Testis (tissue), 3 donors: Measurements from ENCODE around the gene SLC11A2. TPM values are rescaled to one million over a fixed set of nuclear protein-coding genes. Genes with fewer than 3 reads are reported as not detected.

Source experiments
- DNase-seq: peaks from one replicate; pipeline ENCODE4 v3.0.0-alpha.2; 2019
- H3K27ac ChIP-seq, 2 donors: fragments of 200-600 bp; sonication (generic); one replicate each; pipeline ENCODE4 v1.5.1; 2019
- H3K27me3 ChIP-seq: fragments of 200-600 bp; sonication (generic); one replicate; pipeline ENCODE4 v1.5.1; 2019
- H3K36me3 ChIP-seq: fragments of 200-600 bp; sonication (generic); one replicate; pipeline ENCODE4 v1.5.1; 2017; ENCODE audit warnings: low read depth; ENCODE audit errors: missing control alignments
- H3K4me1 ChIP-seq: fragments of 200-600 bp; sonication (generic); one replicate; pipeline ENCODE4 v1.5.1; 2019
- H3K4me3 ChIP-seq, 2 donors: fragments of 200-600 bp; sonication (generic); one replicate each; pipeline ENCODE4 v1.5.1; 2017 to 2019
- H3K9me3 ChIP-seq: fragments of 200-600 bp; sonication (generic); one replicate; pipeline ENCODE4 v1.5.1; 2017
- POLR2A ChIP-seq: fragments of 450-650 bp; IDR thresholded peaks from one replicate; pipeline ENCODE4 v1.6.1; 2017; ENCODE audit warnings: antibody characterized with exemption, mild to moderate bottlenecking, moderate library complexity
- WGBS, 2 donors: methylation state at CpG; one replicate each; pipeline ENCODE4 v1.1.5; 2018; 5-methylcytosine and 5-hydroxymethylcytosine counted together
- intact Hi-C: fragments of 100-400 bp; cut with DNase I; formaldehyde crosslinking; loops from one replicate; pipeline ENCODE4 v1.15.1; 2023; ENCODE audit warnings: low total_unique reads
- polyA plus RNA-seq: library from polyadenylated mRNA; stranded (reverse); fragments of 350-450 nt; fragmentation: Illumina TruSeq; extraction: RNeasy Lipid Tissue Mini Kit (QIAGEN cat#74804); gene quantifications from one replicate; pipeline ENCODE4 v1.2.3, GENCODE V29; 2014; ENCODE audit warnings: low read depth, low replicate concordance; ENCODE audit not compliant: insufficient read depth
- total RNA-seq, 2 donors: library from RNA; depleted of rRNA; stranded (reverse); fragments of >200 nt; gene quantifications; one replicate each; pipeline ENCODE4 v1.2.3, GENCODE V29; 2016
- TF ChIP-seq, protein P1 (sequence below), 3 experiments: fragments of 450-650 bp in 2 of 3; fragments of 200-600 bp in 1 of 3; sonication (generic) in 1 of 3; IDR thresholded peaks; one replicate each; pipeline ENCODE4 v1.5.1; 2016 to 2019; ENCODE audit warnings: antibody characterized with exemption in 3 of 3, mild to moderate bottlenecking in 2 of 3, moderate library complexity in 1 of 3

The SLC11A2 gene
- total and polyA plus RNA-seq, 3 donors from 2014 or later: 42.9 to 66.5 (median 63.4) TPM

GRCh38 chr12:51028813-51029150 is 2.6 kb upstream of the SLC11A2 start:
- no peaks in the 10 kb centered on the region for H3K9me3 ChIP-seq
- no peaks in the 10 kb centered on the region for H3K36me3 ChIP-seq
- no peak for TF ChIP-seq POLR2A
- TF ChIP-seq, protein P1, sequence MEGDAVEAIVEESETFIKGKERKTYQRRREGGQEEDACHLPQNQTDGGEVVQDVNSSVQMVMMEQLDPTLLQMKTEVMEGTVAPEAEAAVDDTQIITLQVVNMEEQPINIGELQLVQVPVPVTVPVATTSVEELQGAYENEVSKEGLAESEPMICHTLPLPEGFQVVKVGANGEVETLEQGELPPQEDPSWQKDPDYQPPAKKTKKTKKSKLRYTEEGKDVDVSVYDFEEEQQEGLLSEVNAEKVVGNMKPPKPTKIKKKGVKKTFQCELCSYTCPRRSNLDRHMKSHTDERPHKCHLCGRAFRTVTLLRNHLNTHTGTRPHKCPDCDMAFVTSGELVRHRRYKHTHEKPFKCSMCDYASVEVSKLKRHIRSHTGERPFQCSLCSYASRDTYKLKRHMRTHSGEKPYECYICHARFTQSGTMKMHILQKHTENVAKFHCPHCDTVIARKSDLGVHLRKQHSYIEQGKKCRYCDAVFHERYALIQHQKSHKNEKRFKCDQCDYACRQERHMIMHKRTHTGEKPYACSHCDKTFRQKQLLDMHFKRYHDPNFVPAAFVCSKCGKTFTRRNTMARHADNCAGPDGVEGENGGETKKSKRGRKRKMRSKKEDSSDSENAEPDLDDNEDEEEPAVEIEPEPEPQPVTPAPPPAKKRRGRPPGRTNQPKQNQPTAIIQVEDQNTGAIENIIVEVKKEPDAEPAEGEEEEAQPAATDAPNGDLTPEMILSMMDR (IDR thresholded peaks at IDR 0.05): no peak
- intact Hi-C loops: no loop called here
- peaks cover 12% of the 10 kb centered on the region for H3K4me1 ChIP-seq
- H3K27me3 ChIP-seq: no peaks in the 10 kb centered on the region
- DNase-seq: no peak
- 47 to 70% methylated on average over 5 of the region's 5 CpGs for WGBS, 2 donors
- H3K4me3 ChIP-seq: no peak overlapping the region
- H3K27ac ChIP-seq: no peak overlapping the region

- H3K4me1 ChIP-seq: peaks cover 16% of the 10 kb centered on the region
- no peak for TF ChIP-seq POLR2A
- TF ChIP-seq, protein P1 (IDR thresholded peaks at IDR 0.05): no peak
- H3K36me3 ChIP-seq: no peaks in the 10 kb centered on the region
- no peaks in the 10 kb centered on the region for H3K27me3 ChIP-seq
- H3K4me3 ChIP-seq: no peak overlapping the region
- H3K9me3 ChIP-seq: no peaks in the 10 kb centered on the region
- WGBS, 2 donors: 22 to 29% methylated on average over 9 of the region's 9 CpGs
- no peak for DNase-seq
- H3K27ac ChIP-seq: no peak overlapping the region
- intact Hi-C loops: no loop called here
Observed at GRCh38 chr12:51028126-51028812, 2.1 kb upstream of the SLC11A2 start.

DNA sequence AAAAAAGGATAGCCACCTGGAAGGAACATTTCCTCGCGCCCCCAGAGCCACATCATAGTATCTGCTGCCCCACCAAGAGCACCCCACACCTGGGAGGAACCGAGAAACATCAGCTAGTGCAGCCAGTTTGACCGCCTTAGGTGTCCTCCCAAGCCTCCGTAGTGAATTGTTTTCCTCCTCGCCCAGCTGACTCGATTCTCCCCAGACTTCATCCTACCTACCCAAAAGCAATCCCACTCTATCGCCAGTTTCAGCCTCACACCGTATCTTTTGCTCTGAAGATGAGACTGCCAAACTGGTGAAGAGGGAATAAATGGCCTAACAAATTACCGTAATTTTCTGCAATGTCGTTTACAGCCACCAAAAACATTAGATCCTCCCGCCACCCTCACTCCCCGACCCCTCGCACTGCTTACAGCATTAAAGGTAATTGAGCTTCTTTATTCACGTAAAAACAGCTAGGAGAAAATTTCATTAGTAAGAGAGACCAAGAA is 1.2 kb upstream of the SLC11A2 start:
- no peaks in the 10 kb centered on the region for H3K36me3 ChIP-seq
- no peaks in the 10 kb centered on the region for H3K9me3 ChIP-seq
- intact Hi-C loops: loop anchor here (2.0 kb wide), 1 partner anchor 23 kb away; no protein-coding TSS in a partner anchor
- TF ChIP-seq POLR2A: no peak
- TF ChIP-seq, protein P1 (IDR thresholded peaks at IDR 0.05): no peak
- H3K27ac ChIP-seq: no peak overlapping the region
- WGBS, 2 donors: 73 to 78% methylated on average over 15 of the region's 15 CpGs
- H3K4me1 ChIP-seq: peaks cover 16% of the 10 kb centered on the region
- no peaks in the 10 kb centered on the region for H3K27me3 ChIP-seq
- DNase-seq: no peak
- H3K4me3 ChIP-seq: peak overlapping the region in 1 of 2 donors; percentile 83

DNA sequence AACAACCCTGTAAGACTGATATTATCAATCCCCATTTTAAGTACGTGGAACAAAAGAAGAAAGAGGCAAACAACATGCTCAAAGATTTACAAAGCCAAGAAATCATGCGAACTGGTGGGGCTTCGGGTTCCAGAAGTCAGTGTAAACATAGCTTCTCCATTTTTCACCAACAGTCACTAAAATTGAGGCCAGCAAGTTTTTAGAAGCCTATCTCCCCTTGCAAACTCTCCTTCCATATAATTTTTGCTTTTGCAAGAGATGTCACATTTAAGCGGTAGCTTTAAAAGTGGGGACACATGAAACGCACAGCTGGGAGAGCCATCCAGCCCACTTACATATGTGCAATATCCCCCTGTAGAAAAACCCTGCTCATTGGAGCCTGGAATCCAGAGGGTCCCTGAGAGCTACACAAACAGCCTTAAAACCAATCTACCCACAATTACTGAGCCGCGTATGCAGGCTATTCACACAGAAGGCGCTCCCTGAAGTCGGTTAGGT is 797 bp downstream of the SLC11A2 start:
- intact Hi-C loops: no loop called here
- no peak for DNase-seq
- TF ChIP-seq POLR2A: no peak
- TF ChIP-seq, protein P1 (IDR thresholded peaks at IDR 0.05): no peak
- Histone ChIP-seq H3K27ac (peak overlapping the region; percentile 95 to 98), H3K4me3 (peak overlapping the region; percentile 83 to 93), H3K36me3 (no peaks in the 10 kb centered on the region), H3K4me1 (peaks cover 16% of the 10 kb centered on the region), H3K27me3 (no peaks in the 10 kb centered on the region), H3K9me3 (no peaks in the 10 kb centered on the region)
- WGBS, 2 donors: 9 to 10% methylated on average over 9 of the region's 9 CpGs
